GM23338 (cell line): Measurements from ENCODE around the gene PIGH.

ENCODE experiments used
- EZH2 ChIP-seq: fragments of 200-600 bp; sonication (generic); IDR thresholded peaks from one replicate; pipeline ENCODE4 v1.8.0; 2017; ENCODE audit warnings: antibody characterized with exemption, mild to moderate bottlenecking, low read depth; ENCODE audit not compliant: unreplicated experiment
- EZH2phosphoT487 ChIP-seq: fragments of 200-600 bp; sonication (generic); IDR thresholded peaks from one replicate; pipeline ENCODE4 v1.8.1; 2018; ENCODE audit warnings: antibody characterized with exemption; ENCODE audit not compliant: unreplicated experiment
- TF ChIP-seq, protein P1 (sequence below), 2 experiments: fragments of 200-600 bp in 1 of 2; sonication (generic) in 1 of 2; conservative IDR thresholded peaks; 2 replicates each; pipeline versions ENCODE4 v1.5.1 to v1.6.1; 2016 to 2017; ENCODE audit warnings: antibody characterized with exemption in 2 of 2, low read depth in 2 of 2, mild to moderate bottlenecking in 2 of 2, moderate library complexity in 1 of 2

DNA sequence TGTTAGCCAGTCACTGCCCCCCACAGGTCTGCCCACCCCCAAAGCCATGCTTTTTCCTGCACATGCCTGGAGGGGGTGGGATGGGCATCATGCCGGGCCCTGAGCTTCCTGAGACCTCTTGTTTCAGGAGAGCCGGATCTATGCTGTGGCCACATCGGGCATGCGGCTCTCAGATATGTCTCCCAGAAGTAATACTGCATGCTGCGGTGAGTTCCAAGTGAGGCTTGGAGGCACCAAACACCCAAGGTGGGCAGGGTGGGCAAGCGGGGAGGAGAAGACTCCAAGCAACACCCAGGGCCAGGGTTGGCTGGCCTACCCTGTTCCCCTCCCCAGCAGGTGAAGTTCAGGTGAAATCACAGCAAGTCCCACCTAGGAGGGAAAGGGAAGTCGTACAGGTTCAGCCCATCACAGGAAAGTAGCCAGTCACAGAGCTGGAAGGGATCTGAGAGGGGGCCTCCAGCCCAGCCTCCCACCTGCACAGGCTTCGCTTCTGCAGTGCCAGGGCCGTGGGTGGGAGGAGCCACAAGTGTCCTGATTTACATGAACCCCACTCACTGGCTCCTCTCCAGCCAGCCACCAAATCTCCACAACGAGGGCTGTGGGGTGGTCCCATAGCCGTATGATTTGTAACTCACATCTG, 30.9 kb downstream of the PIGH start:
- TF ChIP-seq EZH2phosphoT487 (no peak), EZH2 (no peak)
- TF ChIP-seq, protein P1, sequence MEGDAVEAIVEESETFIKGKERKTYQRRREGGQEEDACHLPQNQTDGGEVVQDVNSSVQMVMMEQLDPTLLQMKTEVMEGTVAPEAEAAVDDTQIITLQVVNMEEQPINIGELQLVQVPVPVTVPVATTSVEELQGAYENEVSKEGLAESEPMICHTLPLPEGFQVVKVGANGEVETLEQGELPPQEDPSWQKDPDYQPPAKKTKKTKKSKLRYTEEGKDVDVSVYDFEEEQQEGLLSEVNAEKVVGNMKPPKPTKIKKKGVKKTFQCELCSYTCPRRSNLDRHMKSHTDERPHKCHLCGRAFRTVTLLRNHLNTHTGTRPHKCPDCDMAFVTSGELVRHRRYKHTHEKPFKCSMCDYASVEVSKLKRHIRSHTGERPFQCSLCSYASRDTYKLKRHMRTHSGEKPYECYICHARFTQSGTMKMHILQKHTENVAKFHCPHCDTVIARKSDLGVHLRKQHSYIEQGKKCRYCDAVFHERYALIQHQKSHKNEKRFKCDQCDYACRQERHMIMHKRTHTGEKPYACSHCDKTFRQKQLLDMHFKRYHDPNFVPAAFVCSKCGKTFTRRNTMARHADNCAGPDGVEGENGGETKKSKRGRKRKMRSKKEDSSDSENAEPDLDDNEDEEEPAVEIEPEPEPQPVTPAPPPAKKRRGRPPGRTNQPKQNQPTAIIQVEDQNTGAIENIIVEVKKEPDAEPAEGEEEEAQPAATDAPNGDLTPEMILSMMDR (conservative IDR thresholded peaks at IDR 0.05; ENCODE audit: low read depth in 2 of 2): no peak
